GM10847 (cell line): ENCODE data around the gene NMUR2.

Experiments used
- POLR2A ChIP-seq: IDR thresholded peaks from 2 replicates; pipeline ENCODE4 v1.6.1; 2011; ENCODE audit not compliant: insufficient read length; ENCODE audit errors: extremely low read depth

The NMUR2 gene

GRCh38 chr5:152380415-152381123, 24.5 kb downstream of the NMUR2 start:
- TF ChIP-seq POLR2A = no peak

GRCh38 chr5:152379331-152379730, 25.7 kb downstream of the NMUR2 start:
- no peak for TF ChIP-seq POLR2A

- no peak for TF ChIP-seq POLR2A
These were observed 26.3 kb downstream of the NMUR2 start for GRCh38 chr5:152378730-152379129.

- TF ChIP-seq POLR2A = no peak
These were observed 28.2 kb downstream of the NMUR2 start for GRCh38 chr5:152376886-152377285.

- no peak for TF ChIP-seq POLR2A
These were observed 30.3 kb downstream of the NMUR2 start for GRCh38 chr5:152374711-152375275.

GRCh38 chr5:152372875-152373274, 32.2 kb downstream of the NMUR2 start:
- TF ChIP-seq POLR2A = no peak

- no peak for TF ChIP-seq POLR2A
These were observed 35.8 kb downstream of the NMUR2 start for GRCh38 chr5:152369298-152369697.

- no peak for TF ChIP-seq POLR2A
These were observed 37.5 kb downstream of the NMUR2 start for GRCh38 chr5:152367554-152367953.

- TF ChIP-seq POLR2A = no peak
These were observed 38.4 kb downstream of the NMUR2 start for GRCh38 chr5:152366716-152367115.

GRCh38 chr5:152364899-152365298, 40.2 kb downstream of the NMUR2 start:
- no peak for TF ChIP-seq POLR2A

GRCh38 chr5:152364172-152364571, 40.9 kb downstream of the NMUR2 start:
- TF ChIP-seq POLR2A = no peak

- TF ChIP-seq POLR2A = no peak
These were observed 46.1 kb downstream of the NMUR2 start for GRCh38 chr5:152358861-152359568.

GRCh38 chr5:152356506-152356905, 48.6 kb downstream of the NMUR2 start:
- TF ChIP-seq POLR2A = no peak

GRCh38 chr5:152355061-152355460, 50.0 kb downstream of the NMUR2 start:
- no peak for TF ChIP-seq POLR2A

GRCh38 chr5:152353001-152353400, 52.1 kb downstream of the NMUR2 start:
- TF ChIP-seq POLR2A = no peak

GRCh38 chr5:152349683-152350526, 55.2 kb downstream of the NMUR2 start:
- no peak for TF ChIP-seq POLR2A
